CD4-positive, alpha-beta T cell (primary cell): ENCODE results near the gene SV2C. TPM values are rescaled to one million over a fixed set of nuclear protein-coding genes. Genes with fewer than 3 reads are reported as not detected.

Source experiments
- ATAC-seq: fragments of 200-7000 bp; cut with Tn5 transposase; one replicate; pipeline ENCODE4 v1.10.0; 2022; ENCODE audit warnings: mild to moderate bottlenecking; ENCODE audit not compliant: poor library complexity
- CTCF ChIA-PET: fragments of 350-600 bp; sonication (Branson Sonifier 250); formaldehyde crosslinking; loops from one replicate; lab custom pipeline; 2021; ENCODE audit warnings: antibody characterized with exemption, inconsistent platforms; lab: Charles Lee
- POLR2A ChIA-PET: fragments of 350-600 bp; sonication (Branson Sonifier 250); formaldehyde crosslinking; loops from one replicate; lab custom pipeline; 2021; ENCODE audit warnings: antibody characterized with exemption, inconsistent platforms; lab: Charles Lee
- DNase-seq, 14 experiments: peaks; one replicate each; pipeline ENCODE4 v3.0.0-alpha.2; 2013 to 2020; ENCODE audit warnings: mixed read lengths in 2 of 14
- H3K27ac ChIP-seq, 2 donors: one replicate each; pipeline versions ENCODE4 v1.5.1 to v1.7.0; 2013; ENCODE audit warnings: low read length in 2 of 2, low read depth in 1 of 2, mild to moderate bottlenecking in 1 of 2
- H3K27me3 ChIP-seq, 2 experiments: 1 replicate in 1 of 2; 2 replicates in 1 of 2; pipeline versions ENCODE4 v1.6.1 to v1.7.0; 2013; ENCODE audit warnings: low read length in 2 of 2, control low read depth in 1 of 2, mild to moderate bottlenecking in 1 of 2, moderate library complexity in 1 of 2; ENCODE audit not compliant: insufficient read depth in 2 of 2, control insufficient read depth in 1 of 2
- H3K36me3 ChIP-seq: one replicate; pipeline ENCODE4 v1.6.1; 2013; ENCODE audit warnings: low read length, control low read depth; ENCODE audit not compliant: insufficient read depth
- H3K4me1 ChIP-seq: one replicate; pipeline ENCODE4 v1.6.1; 2013; ENCODE audit warnings: low read length, control low read depth; ENCODE audit not compliant: insufficient read depth
- H3K4me3 ChIP-seq: one replicate; pipeline ENCODE4 v1.5.1; 2013; ENCODE audit warnings: mild to moderate bottlenecking, low read length, moderate library complexity
- H3K9me3 ChIP-seq, 2 experiments: 1 replicate in 1 of 2; 2 replicates in 1 of 2; pipeline versions ENCODE4 v1.6.1 to v1.7.0; 2013; ENCODE audit warnings: low read length in 2 of 2, mild to moderate bottlenecking in 2 of 2, control low read depth in 1 of 2, moderate library complexity in 1 of 2; ENCODE audit not compliant: control insufficient read depth in 1 of 2, insufficient read depth in 1 of 2
- H3K27ac Mint-ChIP-seq: one replicate; pipeline ENCODE4 v1.8.0; 2020; ENCODE audit warnings: mixed read lengths
- H3K27me3 Mint-ChIP-seq: one replicate; pipeline ENCODE4 v1.8.0; 2021; ENCODE audit warnings: mixed read lengths
- H3K36me3 Mint-ChIP-seq: one replicate; pipeline ENCODE4 v1.8.0; 2021; ENCODE audit warnings: low read depth, mixed read lengths
- H3K4me1 Mint-ChIP-seq: one replicate; pipeline ENCODE4 v1.8.0; 2021; ENCODE audit warnings: low read depth, mixed read lengths
- H3K4me3 Mint-ChIP-seq: one replicate; pipeline ENCODE4 v1.8.0; 2020; ENCODE audit warnings: mild to moderate bottlenecking, mixed read lengths
- H3K9me3 Mint-ChIP-seq: one replicate; pipeline ENCODE4 v1.8.0; 2020; ENCODE audit warnings: mixed read lengths
- CTCF ChIP-seq: fragments of 200-600 bp; IDR thresholded peaks from one replicate; pipeline ENCODE4 v1.8.0; 2022; ENCODE audit warnings: antibody characterized with exemption, mild to moderate bottlenecking
- intact Hi-C, 2 experiments: fragments of 100-400 bp; cut with DNase I in 1 of 2; cut with micrococcal nuclease in 1 of 2; formaldehyde crosslinking; loops; one replicate each; pipeline versions ENCODE4 v1.15.1 to v1.9.0; 2023 to 2025; cut with DNase I, micrococcal nuclease
- total RNA-seq, 174 experiments: library from RNA in 2 of 174; stranded (reverse) in 2 of 174; gene quantifications; one replicate each; pipeline ENCODE4 v1.2.3 and lab custom pipeline; 2021 to 2026

SV2C gene
- total RNA-seq, 2 experiments from 2014 or later, result 0.03 to 0.08 TPM

- intact Hi-C loops, result loop anchor here in 1 of 2 experiments (5.0 kb wide), 1 partner anchor 53 kb away; no protein-coding TSS in a partner anchor
- TF ChIP-seq CTCF, result no peak
- no peaks in the 10 kb centered on the region for H3K9me3 Mint-ChIP-seq
- H3K36me3 ChIP-seq, result no peaks in the 10 kb centered on the region
- H3K9me3 ChIP-seq, result no peaks in the 10 kb centered on the region
- peaks cover 76% of the 10 kb centered on the region for H3K4me1 ChIP-seq
- ATAC-seq, result no peak
- no peaks in the 10 kb centered on the region for H3K27me3 ChIP-seq
- no peak for DNase-seq
- ChIA-PET CTCF (interaction anchor here (1.2 kb wide), 1 partner anchor 154 kb away, joined by 3 read pairs; no protein-coding TSS in a partner anchor), POLR2A (no interaction called here)
- H3K27ac ChIP-seq, result no peak overlapping the region
- no peak overlapping the region for H3K4me3 Mint-ChIP-seq
- no peaks in the 10 kb centered on the region for H3K27me3 Mint-ChIP-seq
- no peak overlapping the region for H3K4me3 ChIP-seq
- H3K36me3 Mint-ChIP-seq, result no peaks in the 10 kb centered on the region
- peaks cover 90% of the 10 kb centered on the region for H3K4me1 Mint-ChIP-seq
- peak overlapping the region; percentile 5 for H3K27ac Mint-ChIP-seq
Observed at GRCh38 chr5:76329346-76329745, 246.2 kb downstream of the SV2C start.

GRCh38 chr5:76331126-76331525 is 247.9 kb downstream of the SV2C start:
- ATAC-seq (peak; percentile 84), DNase-seq (peak in 13 of 14 experiments; percentile 9 to 68 (median 37))
- CTCF ChIA-PET, result interaction anchor here (0.6 to 1.5 kb wide), 6 partner anchors 15 to 871 kb away, joined by 3 to 6 read pairs (median 4); no protein-coding TSS in a partner anchor
- Mint-ChIP-seq H3K27ac (peak overlapping the region; percentile 88), H3K4me1 (peaks cover 75% of the 10 kb centered on the region), H3K27me3 (no peaks in the 10 kb centered on the region), H3K4me3 (peak overlapping the region; percentile 70), H3K36me3 (no peaks in the 10 kb centered on the region), H3K9me3 (no peaks in the 10 kb centered on the region)
- Histone ChIP-seq H3K9me3 (no peaks in the 10 kb centered on the region), H3K4me1 (peaks cover 59% of the 10 kb centered on the region), H3K27ac (peak overlapping the region in 1 of 2 donors; percentile 63), H3K27me3 (no peaks in the 10 kb centered on the region), H3K36me3 (no peaks in the 10 kb centered on the region), H3K4me3 (peak overlapping the region; percentile 2)
- intact Hi-C loops, result loop anchor here in 1 of 2 experiments (5.0 kb wide), 1 partner anchor 141 kb away; no protein-coding TSS in a partner anchor
- no peak for TF ChIP-seq CTCF
- POLR2A ChIA-PET, result interaction anchor here (0.6 to 3.0 kb wide), 8 partner anchors 13 to 216 kb away, joined by 3 to 27 read pairs (median 4); partner anchors contain the start of gene IQGAP2

GRCh38 chr5:76332102-76332501 is 248.9 kb downstream of the SV2C start:
- intact Hi-C loops, result loop anchor here in 1 of 2 experiments (5.0 kb wide), 1 partner anchor 140 kb away; no protein-coding TSS in a partner anchor
- ATAC-seq, result peak; percentile 24
- CTCF ChIA-PET, result interaction anchor here (1.3 to 1.5 kb wide), 2 partner anchors 70 to 212 kb away, joined by 3 to 6 read pairs; no protein-coding TSS in a partner anchor

More at GRCh38 chr5:76332102-76332501, 248.9 kb downstream of the SV2C start:
- H3K9me3 Mint-ChIP-seq, result no peaks in the 10 kb centered on the region
- Histone ChIP-seq H3K36me3 (no peaks in the 10 kb centered on the region), H3K4me3 (no peak overlapping the region), H3K9me3 (no peaks in the 10 kb centered on the region), H3K27me3 (no peaks in the 10 kb centered on the region), H3K4me1 (peaks cover 49% of the 10 kb centered on the region), H3K27ac (peak overlapping the region in 1 of 2 donors; percentile 63)
- POLR2A ChIA-PET, result interaction anchor here (0.7 to 3.0 kb wide), 5 partner anchors 12 to 211 kb away, joined by 3 to 27 read pairs (median 3); partner anchors contain the start of gene IQGAP2
- no peak for DNase-seq
- H3K27ac Mint-ChIP-seq, result peak overlapping the region; percentile 88
- no peaks in the 10 kb centered on the region for H3K27me3 Mint-ChIP-seq
- TF ChIP-seq CTCF, result no peak
- peak overlapping the region; percentile 32 for H3K4me3 Mint-ChIP-seq
- H3K4me1 Mint-ChIP-seq, result peaks cover 66% of the 10 kb centered on the region
- no peaks in the 10 kb centered on the region for H3K36me3 Mint-ChIP-seq
